Hematopoietic multipotent progenitor cell treated with erythropoietin and hydrocortisone succinate and interleukin-3 and kit ligand, for 4 days (in vitro differentiated cells): Measurements from ENCODE around the gene DOK4.

ENCODE experiments used
- DNase-seq: peaks from one replicate; pipeline ENCODE4 v3.0.0-alpha.2; 2015

DOK4 gene

DNA sequence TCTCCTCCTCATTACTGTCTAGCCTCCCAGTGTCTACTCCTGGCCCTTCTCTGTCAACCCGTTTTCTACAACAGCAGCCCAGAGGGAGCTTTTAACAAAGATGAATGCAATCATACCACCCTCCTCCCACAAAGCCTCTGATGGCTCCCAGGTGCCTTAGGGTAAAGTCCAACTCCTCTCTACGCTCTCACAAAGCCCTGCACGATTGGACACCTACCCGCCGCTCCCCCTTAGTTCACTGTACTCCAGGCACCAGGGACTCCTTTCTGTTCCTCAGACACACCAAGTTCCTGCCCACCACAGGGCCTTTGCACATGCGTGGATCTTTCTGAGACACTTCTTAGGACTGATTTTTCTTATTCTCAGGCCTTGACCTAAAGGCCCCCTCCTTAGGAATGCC, 32.6 kb upstream of the DOK4 start:
- DNase-seq, result no peak

DNA sequence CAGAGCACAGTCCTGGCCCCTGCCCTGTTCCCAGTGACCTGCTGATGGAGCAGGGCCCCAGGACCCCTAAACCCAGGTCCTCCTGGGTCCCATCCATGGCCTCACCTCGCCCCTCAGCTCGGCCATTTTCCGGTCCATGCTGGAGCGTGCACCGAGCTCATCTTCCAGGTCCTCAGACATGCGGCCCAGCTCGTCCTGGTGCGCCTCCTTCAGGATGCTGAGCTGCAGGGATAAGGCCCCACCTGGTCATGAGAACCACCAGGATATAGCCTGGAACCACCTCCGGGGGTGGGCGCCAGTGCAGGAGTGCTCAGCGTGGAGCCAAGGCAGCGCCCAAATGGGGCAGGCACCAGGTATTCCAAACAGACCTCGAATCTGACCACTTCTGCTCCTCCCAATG, 32.2 kb upstream of the DOK4 start:
- no peak for DNase-seq

DNA sequence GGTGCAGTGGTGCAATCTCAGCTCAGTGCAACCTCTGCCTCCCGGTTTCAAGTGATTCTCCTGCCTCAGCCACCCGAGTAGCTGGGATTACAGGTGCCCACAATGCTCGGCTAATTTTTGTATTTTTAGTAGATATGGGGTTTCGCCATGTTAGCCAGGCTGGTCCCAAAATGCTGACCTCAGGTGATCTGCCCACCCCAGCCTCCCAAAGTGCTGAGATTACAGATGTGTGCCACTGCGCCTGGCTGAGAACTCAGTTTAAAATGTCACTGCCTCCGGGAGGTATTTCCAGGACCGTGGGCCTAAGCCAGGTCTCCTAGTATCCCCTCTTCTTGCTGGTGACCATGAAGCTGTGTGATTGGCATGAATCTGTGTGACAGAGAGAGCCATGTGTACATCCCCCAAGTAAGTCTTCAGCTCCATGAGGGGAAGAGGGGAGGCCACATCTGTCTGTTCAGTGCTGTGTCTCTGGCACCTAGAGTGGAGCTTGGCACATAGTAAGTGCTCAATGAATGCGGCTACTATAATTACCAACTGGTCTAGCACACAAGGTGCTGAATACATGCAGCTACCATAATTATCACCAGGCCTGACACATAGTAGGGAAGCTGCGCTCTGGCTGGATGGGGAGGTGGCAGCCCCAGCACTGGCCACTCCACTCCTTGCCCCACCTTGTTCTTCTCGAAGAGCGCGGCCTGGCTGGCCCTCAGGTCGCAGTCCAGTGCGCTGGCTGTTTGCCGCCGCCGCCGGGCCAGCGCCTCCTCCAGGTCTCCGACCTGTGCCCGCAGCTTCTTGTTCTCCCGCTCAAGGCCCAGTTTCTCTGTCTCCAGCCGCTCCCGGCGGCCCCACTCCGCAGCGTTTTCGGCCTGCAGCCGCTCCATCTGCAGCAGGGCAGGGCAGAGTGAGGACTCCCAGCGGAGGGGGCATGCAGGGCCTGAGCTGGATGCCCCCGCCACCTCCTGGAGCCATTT, 31.4 kb upstream of the DOK4 start:
- no peak for DNase-seq

DNA sequence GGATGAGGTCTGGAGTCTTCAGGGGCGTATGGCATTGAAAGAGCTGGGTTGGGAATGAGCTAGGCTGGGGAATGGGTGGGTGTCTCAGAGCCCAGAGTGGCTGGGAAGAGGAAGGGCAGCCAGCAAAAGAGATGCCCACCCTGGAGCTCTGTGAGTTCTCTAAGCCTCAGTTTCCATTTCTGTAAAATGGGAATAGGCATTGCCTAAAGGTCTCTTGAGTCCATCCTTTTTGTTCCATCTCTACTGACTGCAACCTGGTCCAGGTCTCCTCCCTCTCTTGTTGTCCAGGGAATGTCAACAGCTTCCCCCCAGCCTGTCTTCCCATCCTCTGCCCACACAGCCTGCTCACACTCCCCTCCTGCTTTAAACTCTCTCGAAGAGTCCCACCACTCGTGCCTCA, 30.5 kb upstream of the DOK4 start:
- no peak for DNase-seq

DNA sequence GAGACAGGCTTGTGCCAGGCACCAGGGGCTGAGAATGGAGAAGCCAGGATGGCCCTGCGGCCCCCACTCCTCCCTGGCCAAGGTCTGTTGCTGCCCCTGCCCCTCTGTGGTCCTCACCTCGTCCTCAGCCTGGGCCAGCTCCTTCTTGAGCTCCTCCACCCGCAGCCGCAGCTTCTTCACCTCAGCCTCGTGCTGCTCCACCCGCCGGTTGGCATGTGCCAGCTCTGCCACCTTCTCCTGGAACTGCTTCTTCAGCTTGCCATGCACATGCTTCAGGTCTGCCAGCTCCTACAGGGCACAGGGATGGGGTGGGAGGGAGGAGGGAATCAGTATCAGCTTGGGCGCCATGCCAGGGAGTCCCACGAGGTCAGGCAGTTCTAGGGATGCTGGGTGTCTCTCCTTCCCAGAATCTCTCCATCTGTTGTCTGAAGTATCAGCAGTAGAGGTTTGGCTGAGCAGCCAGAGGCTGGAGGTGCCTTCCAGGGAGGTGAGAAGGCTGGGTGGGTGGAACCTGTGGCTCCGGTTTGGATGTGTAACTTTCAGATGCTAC, 30.0 kb upstream of the DOK4 start:
- DNase-seq, result no peak

DNA sequence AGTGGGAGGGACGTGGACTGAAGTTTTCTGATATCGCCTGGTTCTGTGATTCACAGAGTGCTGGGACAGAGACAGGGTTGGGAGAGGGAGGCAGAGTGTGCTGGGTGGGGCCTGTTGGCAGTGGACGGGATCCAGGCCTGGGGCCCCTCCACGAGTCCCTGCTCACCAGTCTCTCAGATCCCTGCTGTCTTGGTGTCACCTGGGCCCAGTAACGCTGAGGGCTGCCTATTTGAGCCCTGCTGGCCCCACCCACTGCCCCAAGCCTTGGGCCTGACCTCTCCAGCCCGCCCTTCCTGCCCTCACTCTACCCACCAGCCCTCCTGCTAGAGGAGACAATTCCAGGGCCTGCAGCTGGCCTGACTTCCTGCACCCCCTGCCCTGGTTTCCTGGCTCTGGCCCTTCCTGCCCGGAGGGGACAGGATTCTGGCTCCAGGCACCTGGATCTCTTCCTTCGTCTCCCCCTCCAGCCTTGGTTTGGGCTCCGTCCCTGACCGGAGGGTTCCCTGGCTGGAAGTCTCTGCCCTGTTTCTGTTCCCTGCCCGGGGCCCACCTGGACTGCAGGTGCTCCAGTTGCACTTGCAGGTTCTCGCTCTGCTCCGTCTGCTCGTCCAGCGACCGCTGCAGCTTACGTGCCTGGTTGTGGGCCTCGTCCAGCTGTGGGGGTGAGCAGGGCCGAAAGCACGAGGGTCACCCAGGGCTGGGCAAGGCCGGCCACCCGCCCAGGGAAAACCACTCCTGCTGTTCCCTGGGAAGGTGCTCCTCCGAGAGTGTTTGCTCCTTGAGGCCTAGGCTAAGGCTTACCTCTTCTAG, 28.7 kb upstream of the DOK4 start:
- DNase-seq, result no peak

DNA sequence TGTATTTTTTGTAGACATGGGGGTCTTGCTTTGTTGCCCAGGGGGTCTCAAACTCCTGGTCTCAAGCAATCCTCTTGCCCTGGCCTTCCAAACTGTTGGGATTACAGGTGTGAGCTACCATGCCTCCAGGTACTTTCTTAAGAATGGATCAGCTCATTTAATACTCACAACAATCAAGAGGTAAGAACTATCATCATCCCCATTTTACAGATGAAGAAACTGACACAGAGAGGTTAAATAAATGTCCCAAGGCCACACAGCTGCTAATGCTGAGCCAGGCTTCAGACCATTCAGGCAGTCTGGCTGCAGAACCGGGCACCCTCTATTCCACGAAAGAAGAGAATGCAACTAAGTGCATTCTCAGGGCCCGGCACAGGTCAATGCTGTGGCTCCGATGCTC, 28.1 kb upstream of the DOK4 start:
- DNase-seq, result no peak

DNA sequence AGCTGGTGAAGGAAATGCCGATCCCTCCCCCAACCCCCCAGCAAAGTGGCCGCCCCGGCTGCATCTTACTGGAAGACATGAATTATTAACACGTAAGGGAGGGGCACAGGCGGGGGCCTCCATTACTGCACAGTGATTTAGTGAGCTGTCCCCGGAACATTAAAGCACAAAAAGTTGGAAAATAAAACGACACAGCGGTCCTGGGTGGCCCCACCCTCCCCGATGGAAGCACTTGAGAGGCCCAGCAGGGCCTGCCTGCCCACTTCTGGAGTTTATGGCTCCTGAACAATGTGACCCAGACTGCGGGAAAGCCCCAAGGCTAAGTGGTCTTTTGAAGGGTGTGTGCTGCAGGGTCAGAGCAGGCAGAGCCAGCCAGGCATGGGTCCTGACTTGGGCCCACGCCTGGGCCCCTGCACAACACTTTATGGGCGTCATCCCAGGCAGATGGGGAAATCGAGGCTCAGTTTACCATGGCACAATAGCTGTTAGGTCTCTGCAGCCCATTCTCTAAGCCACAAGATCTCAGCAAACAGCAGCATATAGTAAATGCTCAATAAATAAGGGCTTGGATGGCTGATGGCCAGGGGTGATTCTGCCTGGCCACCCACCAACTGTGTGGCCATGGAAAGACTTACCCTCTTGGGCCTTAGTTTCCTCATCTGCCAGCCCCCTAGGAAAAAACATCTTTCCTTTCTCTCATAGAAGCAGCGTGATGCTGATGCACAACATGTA, 27.2 kb upstream of the DOK4 start:
- DNase-seq, result no peak

DNA sequence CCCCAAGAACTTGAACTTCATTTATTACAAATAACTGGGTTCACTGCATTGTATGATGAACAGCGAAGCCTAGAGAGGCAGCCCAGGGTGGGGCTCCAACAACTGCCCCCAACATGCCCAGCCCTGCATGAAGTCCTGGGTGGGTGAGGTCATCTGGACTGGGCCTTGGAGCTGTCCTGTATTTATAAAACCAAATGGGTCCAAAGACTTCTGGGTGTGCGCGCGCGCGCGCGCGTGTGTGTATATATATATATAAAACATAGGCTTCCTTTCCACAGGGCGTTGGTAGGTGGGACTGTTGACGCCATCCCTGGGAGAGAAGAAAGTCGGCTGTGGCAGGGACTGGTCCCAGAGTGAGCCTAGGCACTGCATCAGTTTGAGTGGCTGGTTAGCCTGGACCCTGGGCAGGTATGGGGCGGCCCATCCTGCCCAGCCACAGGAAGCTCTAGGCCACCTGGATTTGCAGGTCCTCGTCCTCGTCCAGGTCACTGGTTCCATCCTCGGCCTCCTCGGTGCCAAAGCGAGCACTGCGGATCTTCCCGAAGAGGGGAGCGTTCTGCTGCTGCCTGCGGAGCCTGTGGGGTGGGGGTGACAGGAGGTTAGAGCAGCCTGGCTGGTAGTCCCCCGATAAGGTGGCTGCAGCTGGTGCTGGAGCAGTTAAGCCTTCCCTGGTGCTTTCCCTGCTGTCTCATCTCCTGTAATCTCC, 26.2 kb upstream of the DOK4 start:
- no peak for DNase-seq

DNA sequence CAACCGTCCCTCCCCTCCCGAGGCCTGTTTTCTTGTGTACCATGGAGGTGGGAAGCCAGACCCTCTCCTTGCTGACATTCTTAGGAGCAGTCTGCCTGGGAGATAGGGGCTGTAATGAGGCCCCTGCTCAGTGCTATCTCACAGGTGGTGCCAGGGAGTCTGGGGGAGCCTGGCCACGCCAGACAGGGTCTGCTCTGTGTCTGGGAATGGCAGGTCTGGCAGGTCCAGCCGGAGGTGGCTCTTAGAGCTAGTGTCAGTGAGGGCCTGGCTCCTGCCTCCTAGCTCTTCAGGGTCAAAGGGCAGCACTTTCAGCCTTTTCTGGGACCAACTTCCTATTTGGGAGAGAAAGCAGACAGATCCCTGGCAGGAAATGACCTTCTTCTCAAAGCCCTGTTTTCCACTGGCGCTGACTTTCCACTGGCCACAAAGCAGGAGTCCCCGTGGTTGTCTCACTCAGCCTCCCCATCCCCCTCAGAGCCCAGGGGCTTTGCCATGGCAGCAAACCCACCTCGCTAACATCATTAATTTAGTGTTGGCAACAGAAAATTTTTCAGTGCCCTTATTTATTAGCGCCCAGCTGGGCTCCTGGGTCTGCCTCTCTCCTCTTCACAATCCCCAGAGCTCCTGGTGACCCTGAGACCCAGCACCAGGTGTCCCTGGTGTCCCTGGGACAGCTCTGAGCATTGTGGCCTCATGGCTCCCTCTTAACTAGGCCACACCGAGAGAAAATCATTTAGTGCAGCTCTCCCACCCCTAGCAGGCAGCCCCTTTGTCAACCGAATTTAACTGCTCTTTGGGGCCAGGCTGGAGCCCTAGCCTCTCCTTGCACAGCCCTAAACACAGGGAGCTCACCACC, 24.0 kb upstream of the DOK4 start:
- no peak for DNase-seq

DNA sequence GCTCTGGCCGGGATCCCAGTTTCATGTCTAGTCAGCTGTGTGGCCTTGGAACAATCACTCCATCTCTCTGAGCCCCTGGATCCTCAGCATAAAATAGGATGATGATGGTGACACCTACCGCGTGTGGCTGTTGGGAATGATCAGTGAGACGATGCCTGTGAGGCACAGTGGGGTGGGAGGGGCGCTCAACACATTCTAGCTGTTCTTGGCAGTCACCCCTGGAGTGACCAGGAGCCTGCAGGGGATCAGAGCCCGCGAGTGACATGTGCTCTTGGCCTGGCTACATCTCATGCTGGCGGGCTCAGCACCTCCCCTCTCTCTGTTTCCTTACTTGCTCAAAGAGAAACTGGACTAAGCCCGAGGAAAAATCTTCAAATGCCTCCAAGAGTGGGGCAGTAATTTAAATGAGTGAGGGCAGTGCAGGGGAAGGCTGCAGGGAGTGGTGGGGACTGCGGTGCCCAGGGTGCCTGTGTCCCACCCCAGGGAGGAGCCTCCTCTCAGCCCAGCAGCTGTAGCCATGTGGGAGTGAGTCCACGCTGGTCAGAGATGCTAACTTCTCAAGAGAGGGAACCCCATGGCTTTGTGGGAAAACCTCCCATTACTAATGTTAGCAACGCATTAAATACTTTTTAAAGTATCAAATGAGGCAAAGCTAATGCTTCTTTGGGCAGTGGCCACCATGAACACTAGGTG, 23.1 kb upstream of the DOK4 start:
- DNase-seq, result no peak

DNA sequence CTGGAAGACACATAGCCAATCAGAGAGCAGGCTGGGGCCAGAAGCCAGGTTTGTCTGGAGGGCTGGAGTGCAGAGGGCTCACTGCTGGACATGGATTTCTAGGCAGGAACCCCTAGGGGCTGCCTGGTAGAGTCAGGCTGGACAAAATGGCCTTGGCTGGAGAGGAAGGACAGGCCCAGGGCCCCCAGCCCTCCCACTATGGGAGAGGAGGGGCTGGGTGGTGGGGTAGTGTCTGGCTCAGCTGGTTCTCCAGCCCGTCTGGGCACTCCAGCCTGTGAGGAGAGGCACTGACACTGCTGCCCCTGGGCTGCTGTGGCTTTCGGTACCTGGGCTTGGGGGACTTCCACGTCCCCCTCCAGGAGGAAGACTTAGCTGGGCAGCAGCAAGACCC, 21.7 kb upstream of the DOK4 start:
- no peak for DNase-seq

DNA sequence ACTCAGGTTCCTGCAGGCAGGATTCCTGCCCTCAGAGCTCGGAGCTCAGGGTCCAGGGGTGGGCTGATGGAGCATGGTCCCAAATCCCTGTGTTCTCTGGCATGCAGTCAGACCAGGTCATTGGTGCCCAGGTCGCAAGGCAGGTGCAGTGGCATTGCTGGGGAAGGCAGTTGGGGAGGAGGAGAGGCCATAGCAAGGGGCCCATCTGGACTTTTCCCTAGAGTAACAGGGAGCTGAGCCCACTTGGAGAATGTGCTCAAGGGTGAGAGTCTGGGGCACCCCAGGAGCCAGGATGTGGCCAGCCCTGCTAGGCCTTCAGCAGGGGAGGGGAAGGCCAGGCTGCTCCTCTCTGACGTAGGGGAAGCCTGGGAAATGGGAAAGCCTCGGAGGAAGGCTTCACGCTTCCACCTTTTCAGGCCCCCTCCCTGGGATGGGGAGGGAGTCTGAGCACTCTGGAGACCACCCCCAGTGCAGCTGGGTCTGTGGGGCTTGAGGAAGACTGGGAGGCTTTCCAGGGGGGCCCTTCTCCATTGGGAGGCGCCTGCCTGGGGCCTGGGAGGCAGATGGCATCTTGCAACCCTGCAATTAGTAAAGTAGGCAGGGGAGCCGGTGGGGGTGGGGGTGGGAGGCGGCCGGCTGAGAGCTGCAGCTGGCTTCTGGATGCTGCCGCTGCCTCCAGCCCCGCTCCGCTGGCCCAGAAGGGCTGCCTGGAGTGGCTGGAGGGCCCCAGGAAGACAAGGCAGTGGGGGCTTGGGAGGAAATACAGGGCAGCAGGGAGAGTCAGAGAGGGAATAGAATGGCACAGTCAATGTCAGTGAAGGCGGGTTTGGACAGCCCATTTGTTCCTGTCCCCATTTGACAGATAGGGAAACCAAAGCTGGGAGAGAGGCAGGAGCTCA, 21.1 kb upstream of the DOK4 start:
- DNase-seq, result no peak

DNA sequence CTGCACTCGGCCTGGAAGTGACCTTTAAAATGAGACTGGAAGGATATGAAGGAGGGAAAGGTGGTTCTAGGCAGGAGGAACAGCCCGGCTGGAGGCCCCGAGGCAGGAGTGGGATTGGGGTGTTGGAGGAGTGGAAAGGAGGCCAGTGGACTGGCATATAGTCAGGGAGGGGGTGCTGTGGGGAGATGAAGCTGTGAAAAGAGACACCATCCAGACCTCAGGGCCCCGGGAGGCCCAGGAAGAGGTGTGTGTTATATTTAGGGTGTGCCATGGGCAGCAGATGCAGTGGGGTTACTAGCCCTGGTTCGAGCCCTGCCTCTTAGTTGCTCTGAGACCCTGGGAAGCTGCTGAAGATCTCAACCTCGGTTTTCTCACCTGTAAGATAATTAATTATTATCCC, 18.9 kb upstream of the DOK4 start:
- DNase-seq, result no peak

DNA sequence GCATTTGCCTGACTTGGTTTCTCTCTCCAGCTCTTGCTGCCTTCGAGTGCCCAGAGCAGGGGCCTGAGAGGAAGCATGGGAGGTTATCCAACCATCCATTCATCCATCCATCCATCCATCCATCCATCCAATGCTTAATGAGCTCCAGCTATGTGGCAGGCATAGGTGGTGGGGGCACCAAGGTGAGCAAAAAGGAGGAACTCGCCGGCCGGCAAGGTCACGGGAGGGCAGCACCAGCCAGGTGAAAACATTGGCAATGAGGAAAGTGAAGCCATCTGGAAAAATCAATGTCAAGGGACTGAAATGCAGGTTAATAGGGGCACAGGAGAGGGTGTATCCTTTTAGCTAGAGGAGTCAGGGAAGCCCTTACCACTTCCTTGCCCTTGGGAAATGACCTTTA, 18.2 kb upstream of the DOK4 start:
- no peak for DNase-seq

DNA sequence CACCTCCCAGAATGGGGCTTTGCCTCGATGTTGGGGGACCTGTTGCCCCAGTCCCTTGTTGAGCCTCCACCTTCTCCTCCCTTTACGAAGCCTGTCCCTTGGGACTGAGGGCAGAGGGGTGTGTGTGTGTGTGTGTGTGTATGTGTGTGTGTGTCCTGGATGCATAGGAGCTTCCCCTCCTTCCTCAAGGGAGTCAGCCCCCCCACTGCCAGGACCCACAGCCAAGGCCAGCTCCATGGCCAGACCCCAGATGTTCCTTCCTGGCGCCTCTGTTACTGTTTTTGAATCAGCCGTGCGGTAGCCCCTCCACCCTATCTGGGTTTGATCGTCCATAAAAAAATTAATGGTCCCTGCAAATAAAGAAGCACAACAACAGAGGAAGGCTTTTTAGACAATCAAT, 17.7 kb upstream of the DOK4 start:
- DNase-seq, result no peak

DNA sequence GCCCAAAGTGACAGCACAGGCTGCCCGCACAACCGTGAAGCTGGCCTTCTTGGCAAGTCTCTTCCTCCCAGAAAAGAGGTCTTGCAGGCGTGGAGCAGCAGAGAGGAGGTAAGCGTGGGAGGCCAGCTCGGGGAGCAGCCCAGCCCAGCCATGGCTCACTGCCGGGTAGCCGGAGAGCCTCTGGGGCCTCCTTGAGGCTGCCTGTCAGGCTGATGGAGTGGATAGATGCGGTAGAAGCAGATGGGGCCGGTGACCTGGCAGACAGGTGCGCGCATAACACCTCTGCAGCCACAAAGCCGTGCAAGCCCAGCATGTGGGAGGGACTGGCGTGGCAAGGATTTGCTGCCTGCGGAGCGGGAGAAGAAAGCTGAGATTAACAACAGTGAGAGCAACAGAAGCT, 17.1 kb upstream of the DOK4 start:
- DNase-seq, result no peak

DNA sequence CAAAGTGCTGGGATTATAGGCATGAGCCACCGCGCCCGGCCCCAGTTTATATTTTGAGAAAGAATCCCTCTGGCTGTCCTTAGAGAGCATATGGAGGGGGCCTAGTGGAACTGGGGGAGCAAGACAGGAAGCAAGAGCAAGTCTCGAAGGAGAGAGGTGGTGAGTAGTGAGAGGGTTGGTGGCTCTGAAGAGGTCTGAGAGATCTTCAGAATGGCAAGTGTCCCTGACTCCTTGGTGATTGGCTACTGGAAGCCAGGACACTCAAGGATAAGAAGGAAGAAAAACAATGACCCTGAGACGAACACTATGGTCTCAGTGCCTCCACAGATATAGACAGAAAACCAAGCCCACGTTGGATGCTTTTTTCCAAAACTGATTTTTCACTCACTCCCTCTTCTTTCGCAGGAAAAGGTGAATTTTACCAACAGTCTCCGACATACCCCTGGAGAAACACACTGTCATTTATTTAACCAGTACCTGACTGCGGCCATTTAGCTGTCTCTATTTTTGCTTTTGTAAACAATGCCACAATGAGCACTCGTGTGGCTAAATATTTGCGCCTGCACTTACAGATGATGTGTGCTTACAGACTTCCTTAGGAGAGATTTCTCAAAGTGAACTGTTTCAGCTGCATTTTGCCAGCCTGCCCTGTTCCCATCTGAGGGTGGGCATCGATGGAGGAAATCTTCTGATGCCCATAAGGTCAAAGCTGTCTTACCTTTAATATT, 15.9 kb upstream of the DOK4 start:
- DNase-seq, result no peak

DNA sequence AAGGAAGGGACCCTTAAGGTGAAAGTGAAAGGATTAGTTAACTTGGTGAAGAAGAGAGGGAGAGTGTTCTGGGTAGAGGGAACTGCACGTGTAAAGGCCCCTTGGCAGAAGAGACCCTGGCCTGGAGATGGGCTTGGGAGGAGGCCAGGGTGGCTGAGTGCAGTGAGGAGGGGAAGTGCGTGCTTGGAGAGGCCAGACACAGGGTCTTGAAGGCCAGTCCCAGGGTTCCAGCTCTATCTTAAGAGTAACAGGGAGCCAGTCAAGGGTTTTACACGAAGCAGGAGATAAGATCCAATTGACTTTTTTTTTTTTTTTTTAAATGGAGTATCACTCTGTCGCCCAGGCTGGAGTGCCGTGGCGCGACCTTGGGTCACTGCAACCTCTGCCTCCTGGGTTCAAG, 15.2 kb upstream of the DOK4 start:
- no peak for DNase-seq
